SU-DHL-6 (cell line): Measurements from ENCODE around the gene SLC25A13.

Source experiments
- H2AFZ ChIP-seq: fragments of 200-600 bp; sonication (generic); 2 replicates; pipeline ENCODE4 v1.6.1; 2014; ENCODE audit warnings: low read depth, mild to moderate bottlenecking, moderate library complexity, mixed read lengths, antibody characterized with exemption, low read length; ENCODE audit not compliant: severe bottlenecking
- H3F3A ChIP-seq: fragments of 200-600 bp; shearing (Covaris generic); 2 replicates; pipeline ENCODE4 v1.6.0; 2016; ENCODE audit warnings: antibody characterized with exemption, mild to moderate bottlenecking; ENCODE audit not compliant: insufficient read depth
- H3K27ac ChIP-seq: fragments of 200-600 bp; sonication (generic); 2 replicates; pipeline ENCODE4 v1.5.1; 2016; ENCODE audit warnings: low read depth, mild to moderate bottlenecking, low read length, moderate library complexity, mixed read lengths
- H3K27me3 ChIP-seq: fragments of 200-600 bp; sonication (generic), shearing (Covaris generic); 2 replicates; pipeline ENCODE4 v1.6.0; 2014; ENCODE audit warnings: mild to moderate bottlenecking, low read length
- H3K36me3 ChIP-seq: fragments of 200-600 bp; sonication (generic); 2 replicates; pipeline ENCODE4 v1.6.1; 2014; ENCODE audit warnings: mild to moderate bottlenecking, low read length, mixed read lengths
- H3K4me2 ChIP-seq: fragments of 300-600, 200-600 bp; shearing (Covaris generic), sonication (generic); 2 replicates; pipeline ENCODE4 v1.6.0; 2014; ENCODE audit warnings: low read length, low read depth, mild to moderate bottlenecking; ENCODE audit not compliant: poor library complexity, severe bottlenecking
- H3K4me3 ChIP-seq: fragments of 200-600 bp; sonication (generic); 2 replicates; pipeline ENCODE4 v1.5.1; 2014; ENCODE audit warnings: antibody characterized with exemption, low read length, mild to moderate bottlenecking, mixed read lengths; ENCODE audit not compliant: insufficient read depth, poor library complexity, severe bottlenecking
- H3K79me2 ChIP-seq: fragments of 200-600 bp; sonication (generic); 2 replicates; pipeline ENCODE4 v1.6.1; 2014; ENCODE audit warnings: mild to moderate bottlenecking, low read length, moderate library complexity; ENCODE audit not compliant: insufficient read depth
- H3K9ac ChIP-seq: fragments of 200-600 bp; sonication (generic); 2 replicates; pipeline ENCODE4 v1.7.0; 2014; ENCODE audit warnings: mild to moderate bottlenecking, low read length
- H3K9me2 ChIP-seq: fragments of 200-600 bp; sonication (generic); replicated peaks from 2 replicates; pipeline ENCODE4 v1.6.1; 2014; ENCODE audit warnings: low read length; ENCODE audit not compliant: insufficient read depth
- H3K9me3 ChIP-seq: fragments of 200-600 bp; sonication (generic); 2 replicates; pipeline ENCODE4 v1.6.1; 2014; ENCODE audit warnings: low read length, mixed read lengths; ENCODE audit not compliant: insufficient read depth
- H4K20me1 ChIP-seq: fragments of 200-600 bp; sonication (generic); 2 replicates; pipeline ENCODE4 v1.6.1; 2014; ENCODE audit warnings: low read depth, mild to moderate bottlenecking, antibody characterized with exemption, low read length, moderate library complexity, mixed read lengths
- CTCF ChIP-seq: fragments of 200-600 bp; sonication (generic); IDR thresholded peaks from one replicate; pipeline ENCODE4 v1.5.1; 2017; ENCODE audit warnings: antibody characterized with exemption, mild to moderate bottlenecking, low read length, moderate library complexity; ENCODE audit not compliant: insufficient read depth, poor library complexity, severe bottlenecking
- EZH2phosphoT487 ChIP-seq: fragments of 200-600 bp; sonication (generic), shearing (Covaris generic); conservative IDR thresholded peaks from 2 replicates; pipeline ENCODE4 v1.6.1; 2018; ENCODE audit warnings: mild to moderate bottlenecking, antibody characterized with exemption, low read length, moderate library complexity, mixed read lengths

The SLC25A13 gene

GRCh38 chr7:96173781-96174180 lies 148.1 kb downstream of the SLC25A13 start:
- H3K36me3 ChIP-seq, result peaks cover 11% of the 10 kb centered on the region; the same call in 1 of the 2 replicates
- H3K27ac ChIP-seq, result no peak overlapping the region
- H3K9me3 ChIP-seq, result no peaks in the 10 kb centered on the region
- no peak for TF ChIP-seq EZH2phosphoT487
- TF ChIP-seq CTCF, result no peak
- H3K4me2 ChIP-seq, result no peak overlapping the region
- no peak overlapping the region for H3K4me3 ChIP-seq
- H3K9me2 ChIP-seq, result no peaks in the 10 kb centered on the region
- no peak overlapping the region for H3K9ac ChIP-seq
- no peak overlapping the region for H2AFZ ChIP-seq
- H4K20me1 ChIP-seq, result no peaks in the 10 kb centered on the region
- H3K27me3 ChIP-seq, result no peaks in the 10 kb centered on the region
- no peaks in the 10 kb centered on the region for H3K79me2 ChIP-seq
- no peaks in the 10 kb centered on the region for H3F3A ChIP-seq

DNA sequence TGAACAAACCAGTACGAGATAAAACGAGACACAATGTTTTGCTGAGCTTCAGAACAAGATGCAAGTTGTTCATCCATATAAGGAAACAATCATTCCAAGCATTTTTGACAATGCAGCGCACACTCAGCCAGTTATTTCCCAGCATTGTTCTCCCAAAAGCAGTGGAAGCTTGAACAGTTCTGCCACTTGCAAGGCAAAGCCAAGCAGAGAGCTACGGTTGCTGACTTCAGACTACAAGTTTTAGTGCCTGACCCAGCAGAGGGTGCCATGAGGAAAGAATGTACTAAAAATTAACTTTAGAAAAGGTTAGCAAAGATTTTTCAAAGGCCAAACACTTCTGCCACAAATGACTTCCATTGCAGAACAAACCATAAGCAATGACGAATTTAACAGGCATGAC lies 152.5 kb downstream of the SLC25A13 start:
- Histone ChIP-seq H2AFZ (no peak overlapping the region), H3K27me3 (no peaks in the 10 kb centered on the region)
- TF ChIP-seq CTCF, result no peak
- TF ChIP-seq EZH2phosphoT487, result no peak

GRCh38 chr7:96167424-96167823 lies 154.5 kb downstream of the SLC25A13 start:
- Histone ChIP-seq H3K9ac (no peak overlapping the region), H3K4me2 (no peak overlapping the region), H3K9me3 (no peaks in the 10 kb centered on the region), H3K36me3 (peaks cover 16% of the 10 kb centered on the region; the same call in 1 of the 2 replicates), H3K79me2 (no peaks in the 10 kb centered on the region), H3K27ac (no peak overlapping the region), H3K9me2 (no peaks in the 10 kb centered on the region), H3F3A (no peaks in the 10 kb centered on the region), H3K4me3 (no peak overlapping the region), H4K20me1 (no peaks in the 10 kb centered on the region), H2AFZ (no peak overlapping the region), H3K27me3 (no peaks in the 10 kb centered on the region)
- TF ChIP-seq CTCF (no peak), EZH2phosphoT487 (no peak)

More for the DNA sequence above, 152.5 kb downstream of the SLC25A13 start:
- Histone ChIP-seq H3F3A (no peaks in the 10 kb centered on the region), H4K20me1 (no peaks in the 10 kb centered on the region), H3K27ac (no peak overlapping the region), H3K9me2 (no peaks in the 10 kb centered on the region), H3K4me2 (no peak overlapping the region), H3K4me3 (no peak overlapping the region), H3K36me3 (peaks cover 16% of the 10 kb centered on the region; the same call in 1 of the 2 replicates), H3K9me3 (no peaks in the 10 kb centered on the region), H3K9ac (no peak overlapping the region), H3K79me2 (no peaks in the 10 kb centered on the region)
